Measurements from ENCODE around the gene CFAP65.

GRCh38 chr2:218983934-218984238, 57.4 kb downstream of the CFAP65 start:
- TF ChIP-seq POLR2A (IDR thresholded peaks at IDR 0.05) (no peak), CTCF (IDR thresholded peaks at IDR 0.05) (no peak)

Measured in gastroesophageal sphincter (tissue), 3 donors.